ENCODE data around the gene NXF1. TPM values are rescaled to one million over a fixed set of nuclear protein-coding genes. Genes with fewer than 3 reads are reported as not detected.

The NXF1 gene
- total and polyA plus RNA-seq, 2 of the 8 experiments (the other 6 are each of a cell fraction or from before 2014, with no cell fraction given): 48.1 to 49.8 TPM

GRCh38 chr11:62831520-62832335 lies 26.5 kb upstream of the NXF1 start, which contains the start of gene STX5 (continued):
- TF ChIP-seq RBBP5 (IDR thresholded peaks at IDR 0.05; ENCODE audit: borderline replicate concordance, low read depth, low read length) (0 out of 2 replicates have a peak, but pooled peaks have one; percentile 28), SIN3A (conservative IDR thresholded peaks at IDR 0.05 in 1 of 2, IDR thresholded peaks at IDR 0.05 in 1 of 2; ENCODE audit: low read depth in 1 of 2, low read length in 2 of 2) (peak; percentile 78 to 82; a peak in 2 of 4 replicates), BCL11A (IDR thresholded peaks at IDR 0.05; ENCODE audit: low read depth in 2 of 2, low read length in 2 of 2) (no peak), E2F6 (IDR thresholded peaks at IDR 0.05) (no peak), YY1 (IDR thresholded peaks at IDR 0.05; ENCODE audit: low read depth, low read length) (no peak), CHD1 (IDR thresholded peaks at IDR 0.05; ENCODE audit: low read depth, low read length) (no peak), NRF1 (IDR thresholded peaks at IDR 0.05; ENCODE audit: low read depth, low read length) (no peak), SIX5 (IDR thresholded peaks at IDR 0.05; ENCODE audit: low read depth, low read length) (no peak), ZNF274 (IDR thresholded peaks at IDR 0.05; ENCODE audit: borderline replicate concordance, extremely low read depth, low read length) (no peak), EGR1 (IDR thresholded peaks at IDR 0.05; ENCODE audit: borderline replicate concordance, low read depth, low read length) (no peak), CREB1 (IDR thresholded peaks at IDR 0.05) (peak; percentile 94), KDM1A (IDR thresholded peaks at IDR 0.05; ENCODE audit: borderline replicate concordance, low read length) (no peak), POLR2AphosphoS5 (IDR thresholded peaks at IDR 0.05; ENCODE audit: low read depth, low read length) (peak; percentile 88; the same call in 1 of the 2 replicates), TAF7 (optimal IDR thresholded peaks at IDR 0.05; ENCODE audit: borderline replicate concordance, low read depth, low read length) (peak; percentile 67), SP4 (IDR thresholded peaks at IDR 0.05; ENCODE audit: low read length) (peak; percentile 91), CBX5 (IDR thresholded peaks at IDR 0.05; ENCODE audit: low read depth, low read length) (no peak), CEBPB (IDR thresholded peaks at IDR 0.05; ENCODE audit: low read depth, low read length) (no peak), HDAC6 (IDR thresholded peaks at IDR 0.05; ENCODE audit: low read depth, low read length) (no peak), KDM4A (IDR thresholded peaks at IDR 0.05; ENCODE audit: low read depth, low read length, severe bottlenecking) (peak; percentile 13), SAP30 (IDR thresholded peaks at IDR 0.05; ENCODE audit: insufficient read depth, insufficient replicate concordance, low read length) (peak; percentile 68), CTBP2 (IDR thresholded peaks at IDR 0.05; ENCODE audit: borderline replicate concordance, insufficient read depth, insufficient read length, low read length) (no peak), RAD21 (IDR thresholded peaks at IDR 0.05 in 1 of 2, conservative IDR thresholded peaks at IDR 0.05 in 1 of 2; ENCODE audit: low read depth in 2 of 2, low read length in 2 of 2) (no peak), SP2 (IDR thresholded peaks at IDR 0.05; ENCODE audit: low read length) (peak; percentile 91), BRCA1 (IDR thresholded peaks at IDR 0.05; ENCODE audit: low read depth, low read length) (no peak)

Data from H1 (cell line).